T-helper 22 cell (primary cell): ENCODE measurements around the gene HOXA13.

ENCODE experiments used
- DNase-seq: peaks from one replicate; pipeline ENCODE4 v3.0.0-alpha.2; 2020; ENCODE audit warnings: low read depth

Gene HOXA13

GRCh38 chr7:27170426-27171324, 29.2 kb downstream of the HOXA13 start:
- DNase-seq, result no peak

GRCh38 chr7:27169658-27170425, 30.0 kb downstream of the HOXA13 start:
- no peak for DNase-seq

GRCh38 chr7:27168265-27168947, 31.5 kb downstream of the HOXA13 start:
- DNase-seq, result no peak

GRCh38 chr7:27167916-27168264, 32.0 kb downstream of the HOXA13 start:
- no peak for DNase-seq

- no peak for DNase-seq
Observed at GRCh38 chr7:27166531-27167505, 33.1 kb downstream of the HOXA13 start.

- no peak for DNase-seq
Observed at GRCh38 chr7:27165996-27166530, 33.8 kb downstream of the HOXA13 start.

GRCh38 chr7:27165089-27165995, 34.5 kb downstream of the HOXA13 start, which contains the start of gene HOXA9:
HOXA9 (minus strand) TSS chr7:27165537; CDS start chr7:27165457, 80 bp downstream.
- DNase-seq, result no peak

- no peak for DNase-seq
Observed at GRCh38 chr7:27164367-27165088, 35.4 kb downstream of the HOXA13 start.

GRCh38 chr7:27164045-27164366, 35.9 kb downstream of the HOXA13 start:
- no peak for DNase-seq

- DNase-seq, result no peak
Observed at GRCh38 chr7:27163288-27164044, 36.4 kb downstream of the HOXA13 start.

- DNase-seq, result no peak
Observed at GRCh38 chr7:27162561-27163287, 37.2 kb downstream of the HOXA13 start.

GRCh38 chr7:27161721-27162560, 38.0 kb downstream of the HOXA13 start:
- DNase-seq, result no peak

- DNase-seq, result no peak
Observed at GRCh38 chr7:27161214-27161720, 38.6 kb downstream of the HOXA13 start.

GRCh38 chr7:27160546-27161213, 39.2 kb downstream of the HOXA13 start:
- DNase-seq, result peak; percentile 58

- no peak for DNase-seq
Observed at GRCh38 chr7:27160145-27160545, 39.7 kb downstream of the HOXA13 start.
